Activated CD4-positive, alpha-beta T cell treated with anti-CD3 and anti-CD28 coated beads, Interleukin-2, Interleukin-6, amounts not matched to agents 100 ng/mL and 50 ng/mL, durations not matched to agents 16 hours and 8 hours (primary cell): ENCODE measurements around the gene NBEA.
"Not testable (repeated sequence)": the region's sequence is repeated elsewhere in the genome, so short reads cannot be mapped to it uniquely, and the experiment has no call there.

Experiments used
- DNase-seq: peaks from one replicate; pipeline ENCODE4 v3.0.0-alpha.2; 2020

Gene NBEA

GRCh38 chr13:34964558-34964957 lies 22.5 kb downstream of the NBEA start:
- no peak for DNase-seq

DNA sequence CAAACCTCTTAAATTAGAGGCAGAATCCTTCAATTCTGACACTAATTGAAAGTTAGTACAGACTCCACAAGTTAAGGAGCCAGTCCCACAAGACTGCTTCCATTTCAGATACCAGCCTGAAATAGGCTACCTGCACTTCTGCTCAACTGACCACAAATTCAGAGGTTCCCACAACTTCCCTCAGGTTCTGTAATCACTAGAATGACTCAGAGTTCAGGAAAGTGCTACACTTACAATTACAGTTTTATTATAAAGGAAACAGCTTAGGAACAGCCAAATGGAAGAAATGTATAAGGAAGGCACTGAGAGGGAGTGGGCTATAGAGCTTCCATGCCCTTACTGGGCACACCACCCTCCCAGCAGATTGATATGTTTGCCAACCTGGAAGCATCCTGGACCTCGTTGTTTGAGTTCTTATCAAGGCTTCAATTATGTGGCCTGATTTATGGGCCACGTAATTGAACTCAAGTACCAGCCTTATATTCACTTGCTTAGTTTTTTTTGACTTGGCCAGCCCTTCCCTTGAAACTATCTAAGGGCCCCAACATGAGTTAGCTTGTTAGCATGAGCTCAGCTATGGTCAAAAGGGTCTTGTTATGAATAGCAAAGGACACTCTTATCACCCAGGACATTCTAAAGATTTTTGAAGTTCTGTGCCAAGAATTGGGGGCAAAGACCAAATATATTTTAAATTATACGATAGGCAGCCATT lies 25.9 kb downstream of the NBEA start:
- DNase-seq = no peak

DNA sequence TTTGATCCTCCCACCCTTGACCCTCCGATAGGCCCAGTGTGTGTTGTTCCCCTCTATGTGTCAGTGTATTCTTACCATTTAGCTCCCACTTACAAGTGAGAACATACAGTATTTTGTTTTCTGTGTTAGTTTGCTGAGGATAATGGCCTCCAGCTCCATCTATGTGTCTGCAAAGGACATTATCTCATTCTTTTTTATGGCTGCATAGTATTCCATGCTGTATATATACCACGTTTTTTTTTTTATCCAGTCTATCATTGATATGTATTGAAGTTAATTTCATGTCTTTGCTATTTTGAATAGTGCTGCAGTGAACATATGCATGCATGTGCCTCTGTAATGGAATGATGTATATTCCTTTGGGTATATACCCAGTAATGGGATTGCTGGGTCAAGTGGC lies 27.5 kb downstream of the NBEA start:
- DNase-seq = not testable (repeated sequence)

DNA sequence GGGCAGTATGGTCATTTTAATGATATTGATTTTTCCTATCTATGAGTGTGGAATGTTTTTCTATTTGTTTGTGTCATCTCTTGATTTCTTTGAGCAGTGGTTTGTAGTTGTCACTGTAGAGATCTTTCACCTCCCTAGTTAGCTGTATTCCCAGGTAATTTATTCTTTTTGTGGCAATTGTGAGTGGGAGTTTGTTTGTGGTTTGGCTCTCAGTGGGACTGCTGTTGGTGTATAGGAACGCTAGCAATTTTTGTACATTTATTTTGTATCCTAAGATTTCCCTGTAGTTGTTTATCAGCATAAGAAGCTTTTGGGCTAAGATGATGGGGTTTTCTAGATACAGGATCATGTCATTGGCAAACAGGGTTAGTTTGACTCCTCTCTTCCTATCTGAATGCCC lies 28.9 kb downstream of the NBEA start:
- no peak for DNase-seq

- no peak for DNase-seq
Observed at GRCh38 chr13:34971473-34971872, 29.4 kb downstream of the NBEA start.

DNA sequence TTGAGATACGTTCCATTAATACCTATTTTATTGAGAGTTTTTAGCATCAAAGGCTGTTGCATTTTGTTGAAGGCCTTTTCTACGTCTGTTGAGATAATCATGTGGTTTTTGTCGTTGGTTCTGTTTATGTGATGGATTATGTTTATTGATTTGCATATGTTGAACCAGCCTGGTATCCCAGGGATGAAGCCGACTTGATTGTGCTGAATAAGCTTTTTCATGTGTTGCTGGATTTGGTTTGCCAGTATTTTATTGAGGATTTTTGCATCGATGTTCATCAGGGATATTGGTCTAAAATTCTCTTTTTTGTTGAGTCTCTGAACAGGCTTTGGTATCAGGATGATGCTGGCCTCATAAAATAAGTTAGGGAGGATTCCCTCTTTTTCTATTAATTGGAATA lies 43.1 kb downstream of the NBEA start:
- DNase-seq = not testable (repeated sequence)

GRCh38 chr13:34988330-34988791 lies 46.3 kb downstream of the NBEA start:
- DNase-seq = no peak

GRCh38 chr13:34990399-34991214 lies 48.5 kb downstream of the NBEA start:
- DNase-seq = no peak

- no peak for DNase-seq
Observed at GRCh38 chr13:34993470-34993869, 51.4 kb downstream of the NBEA start.

- DNase-seq = not testable (repeated sequence)
Observed at GRCh38 chr13:35003734-35004133, 61.7 kb downstream of the NBEA start.

GRCh38 chr13:35005051-35005450 lies 63.0 kb downstream of the NBEA start:
- no peak for DNase-seq

DNA sequence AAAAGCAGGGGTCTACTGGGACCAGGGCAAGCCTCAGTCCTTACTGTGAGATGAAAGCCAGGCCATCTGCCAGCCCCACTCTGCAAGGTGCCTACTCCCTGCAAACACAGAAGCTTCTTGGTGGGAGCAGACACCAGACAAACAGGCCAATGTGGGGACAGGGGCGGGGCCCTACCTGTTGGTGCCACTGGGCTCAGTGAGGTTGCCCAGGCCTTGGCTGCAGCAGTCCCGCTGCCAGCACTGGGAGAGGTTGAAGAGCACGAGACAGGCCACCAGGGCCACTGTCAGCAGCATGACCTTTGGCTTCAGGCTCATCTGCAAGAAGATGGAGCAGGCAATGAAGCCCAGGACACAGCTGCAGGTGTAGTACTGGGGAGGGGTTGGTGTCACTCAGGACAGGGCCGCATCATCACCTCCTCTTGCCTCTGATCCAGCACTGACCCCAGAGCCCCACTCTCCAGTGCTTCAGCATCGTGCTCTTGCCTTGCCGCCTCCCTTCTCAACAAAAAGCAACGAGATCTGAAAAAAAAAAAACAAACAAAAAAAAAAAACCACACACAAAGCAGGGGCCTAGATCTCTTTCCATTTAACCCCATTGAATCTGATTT lies 72.6 kb downstream of the NBEA start:
- no peak for DNase-seq

- DNase-seq = no peak
Observed at GRCh38 chr13:35016362-35017112, 74.5 kb downstream of the NBEA start.

DNA sequence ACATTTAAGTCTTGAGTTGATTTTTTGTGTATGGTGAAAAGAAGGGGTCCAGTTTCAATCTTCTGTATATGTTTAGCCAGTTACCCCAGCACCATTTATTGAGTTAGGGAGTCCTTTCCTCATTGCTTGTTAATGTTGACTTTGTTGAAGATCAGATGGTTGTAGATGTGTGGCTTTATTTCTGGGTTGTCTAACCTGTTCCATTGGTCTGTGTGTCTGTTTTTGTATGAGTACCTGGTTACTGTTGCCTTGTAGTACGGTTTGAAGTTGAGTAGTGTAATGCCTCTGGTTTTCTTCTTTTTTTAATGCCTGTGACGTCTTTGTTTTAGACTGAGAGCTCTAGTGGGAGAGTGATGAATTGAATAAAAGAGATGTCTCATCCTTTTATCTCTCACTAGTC lies 83.2 kb downstream of the NBEA start:
- DNase-seq = no peak

- DNase-seq = no peak
Observed at GRCh38 chr13:35028338-35028867, 86.3 kb downstream of the NBEA start.

DNA sequence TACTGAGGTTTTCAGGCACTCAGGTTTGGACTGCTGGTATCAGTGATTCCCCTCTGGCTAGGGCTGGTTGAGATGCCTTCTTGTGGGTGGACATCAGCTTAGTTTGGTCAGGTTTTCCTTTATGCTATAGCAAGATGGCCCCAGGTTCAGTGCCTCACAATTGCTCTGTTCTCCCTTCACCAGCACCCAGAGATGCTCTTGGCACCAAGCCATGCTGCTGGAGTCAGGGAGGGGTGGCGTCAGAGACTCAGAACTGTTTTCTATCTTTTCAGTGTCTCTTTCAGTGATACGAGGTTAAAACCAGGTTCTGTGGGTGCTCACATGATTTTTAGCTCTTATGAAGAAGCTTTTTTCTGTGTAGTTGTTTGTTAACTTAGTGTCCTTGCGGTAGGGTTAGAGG lies 96.9 kb downstream of the NBEA start:
- DNase-seq = no peak

GRCh38 chr13:35046587-35046986 lies 104.5 kb downstream of the NBEA start:
- no peak for DNase-seq

DNA sequence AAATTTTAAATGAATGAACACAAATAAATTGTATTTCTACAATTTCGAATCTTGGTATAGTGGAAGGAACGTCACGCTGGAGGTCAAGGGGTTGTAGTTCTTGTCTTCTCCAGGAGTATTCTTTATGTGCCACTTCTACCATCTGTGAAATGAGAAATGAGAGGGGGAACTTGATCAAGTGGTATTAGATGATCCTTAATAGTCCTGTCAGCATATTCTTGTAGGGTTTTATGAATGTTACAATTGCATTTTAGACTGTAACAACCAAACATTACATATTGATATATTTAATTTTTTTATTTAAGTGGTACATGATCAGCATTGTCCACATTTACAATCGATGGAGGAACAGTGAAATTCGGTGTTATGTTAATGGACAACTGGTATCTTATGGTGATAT lies 113.6 kb downstream of the NBEA start:
- DNase-seq = no peak

GRCh38 chr13:35057858-35058257 lies 115.8 kb downstream of the NBEA start:
- DNase-seq = no peak

DNA sequence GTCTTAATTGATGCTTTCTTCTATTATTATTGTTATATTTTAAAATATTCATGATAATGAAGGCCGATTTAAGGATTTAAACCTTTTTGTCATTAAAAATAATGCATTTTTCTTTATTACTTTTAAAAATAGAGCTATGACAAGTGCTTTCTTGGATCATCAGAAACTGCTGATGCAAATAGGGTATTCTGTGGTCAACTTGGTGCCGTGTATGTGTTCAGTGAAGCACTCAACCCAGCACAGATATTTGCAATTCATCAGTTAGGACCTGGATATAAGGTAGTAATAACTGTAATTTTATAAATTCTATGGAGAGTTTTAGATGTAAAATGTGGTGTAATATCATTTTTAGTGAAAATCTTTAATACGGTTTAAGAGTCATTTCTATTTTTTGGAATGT lies 116.5 kb downstream of the NBEA start:
- not testable (repeated sequence) for DNase-seq

GRCh38 chr13:35086667-35087066 lies 144.6 kb downstream of the NBEA start:
- DNase-seq = no peak

- DNase-seq = no peak
Observed at GRCh38 chr13:35092251-35092650, 150.2 kb downstream of the NBEA start.

DNA sequence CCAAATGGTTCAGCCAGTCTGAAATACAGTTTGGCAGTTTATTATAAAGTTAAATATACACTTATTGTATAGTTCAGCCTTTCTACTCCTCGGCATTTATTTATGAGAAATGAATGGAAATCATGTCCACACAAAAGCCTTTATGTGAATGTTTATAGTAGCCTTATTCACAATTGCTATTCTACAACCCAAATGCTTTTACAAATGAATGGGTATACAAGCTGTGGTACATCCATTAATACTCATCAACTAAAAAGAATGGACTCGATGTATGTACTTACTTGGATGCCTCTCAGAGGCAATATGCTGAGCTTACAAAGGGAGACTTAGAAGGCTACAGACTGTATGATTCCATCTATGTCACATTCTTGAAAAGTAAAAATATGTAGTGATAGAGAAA lies 150.7 kb downstream of the NBEA start:
- DNase-seq = no peak
